CD4-positive, alpha-beta T cell treated with Interleukin-10 for 1 hour (primary cell): ENCODE data around the gene BRD9.
A peak's percentile ranks its signal among the peaks of the same experiment; 100 is the strongest.
"Not testable (repeated sequence)": the region's sequence is repeated elsewhere in the genome, so short reads cannot be mapped to it uniquely, and the experiment has no call there.

Experiments used
- DNase-seq: peaks from one replicate; pipeline ENCODE4 v3.0.0-alpha.2; 2020

The BRD9 gene

DNA sequence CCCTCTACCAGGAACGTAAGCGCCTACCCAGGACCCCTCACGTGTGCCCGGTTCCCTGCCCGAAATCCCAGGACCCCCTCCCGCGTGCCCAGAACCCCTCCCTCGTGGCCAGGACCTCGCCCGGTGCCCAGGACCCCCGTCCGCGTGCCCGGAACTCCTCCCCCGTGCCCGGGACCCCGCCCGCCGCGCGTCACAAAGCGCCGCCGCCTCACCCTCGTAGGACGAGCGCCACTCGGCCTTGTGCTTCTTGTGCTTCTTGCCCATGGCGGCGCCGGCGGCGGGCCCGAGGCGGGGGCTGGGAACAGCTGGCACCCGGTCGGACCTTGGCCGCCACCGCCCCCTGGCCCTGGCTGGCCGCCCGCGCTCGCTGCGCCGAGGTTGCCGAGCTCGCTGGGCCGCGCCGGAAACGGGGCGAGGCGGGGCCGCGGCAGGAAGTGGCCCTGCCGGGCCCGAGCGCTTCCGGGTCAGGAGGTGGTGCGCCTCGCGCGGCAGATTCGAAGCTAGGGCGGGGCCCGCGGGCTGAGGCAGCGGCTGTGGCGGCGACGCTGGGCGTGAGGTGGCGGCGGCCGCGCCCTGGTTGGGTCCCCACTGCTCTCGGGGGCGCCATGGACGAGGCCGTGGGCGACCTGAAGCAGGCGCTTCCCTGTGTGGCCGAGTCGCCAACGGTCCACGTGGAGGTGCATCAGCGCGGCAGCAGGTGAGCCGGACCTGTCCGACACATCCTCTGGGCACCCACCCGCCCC is at the start of gene BRD9, which contains the start of gene TRIP13:
BRD9 (minus strand) TSS at position 408 of the 743 bp plus-strand sequence; CDS start at position 264, 144 bp downstream.
TRIP13 (plus strand) TSS at position 491 of the 743 bp plus-strand sequence; CDS start at position 606, 115 bp downstream.
- peak; percentile 81 for DNase-seq

DNA sequence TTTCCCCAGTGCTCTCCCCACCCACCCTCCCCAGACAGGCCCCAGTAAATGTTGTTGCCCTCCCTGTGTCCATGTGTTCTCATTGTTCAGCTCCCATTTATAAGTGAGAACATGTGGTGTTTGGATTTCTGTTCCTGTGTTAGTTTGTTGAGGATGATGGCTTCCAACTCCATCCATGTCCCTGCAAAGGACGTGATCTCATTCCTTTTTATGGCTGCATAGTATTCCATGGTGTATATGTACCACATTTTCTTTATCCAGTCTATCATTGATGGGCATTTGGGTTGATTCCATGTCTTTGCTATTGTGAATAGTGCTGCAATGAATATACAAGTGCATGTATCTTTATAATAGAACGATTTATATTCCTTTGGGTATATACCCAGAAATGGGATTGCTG is 48.1 kb upstream of the BRD9 start:
- not testable (repeated sequence) for DNase-seq

DNA sequence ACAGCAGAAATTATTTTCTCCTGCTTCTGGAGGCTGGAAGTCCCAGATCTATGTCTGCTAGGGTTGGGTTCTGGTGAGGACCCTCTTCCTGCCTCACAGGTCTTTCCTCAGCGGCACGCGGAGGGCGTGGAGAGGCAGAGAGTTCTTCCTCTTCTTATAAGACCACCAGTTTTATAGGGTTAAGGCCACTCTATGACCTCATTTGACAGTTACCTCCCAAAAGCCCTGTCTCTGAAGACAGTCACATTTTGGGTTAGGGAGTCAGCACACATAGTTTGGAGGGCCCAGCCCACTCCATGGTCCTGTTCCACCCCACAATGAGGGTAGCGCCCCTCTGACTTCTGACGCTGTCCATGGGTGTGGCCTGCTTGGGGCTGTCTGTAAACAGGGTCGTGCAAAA is 46.8 kb upstream of the BRD9 start:
- no peak for DNase-seq

DNA sequence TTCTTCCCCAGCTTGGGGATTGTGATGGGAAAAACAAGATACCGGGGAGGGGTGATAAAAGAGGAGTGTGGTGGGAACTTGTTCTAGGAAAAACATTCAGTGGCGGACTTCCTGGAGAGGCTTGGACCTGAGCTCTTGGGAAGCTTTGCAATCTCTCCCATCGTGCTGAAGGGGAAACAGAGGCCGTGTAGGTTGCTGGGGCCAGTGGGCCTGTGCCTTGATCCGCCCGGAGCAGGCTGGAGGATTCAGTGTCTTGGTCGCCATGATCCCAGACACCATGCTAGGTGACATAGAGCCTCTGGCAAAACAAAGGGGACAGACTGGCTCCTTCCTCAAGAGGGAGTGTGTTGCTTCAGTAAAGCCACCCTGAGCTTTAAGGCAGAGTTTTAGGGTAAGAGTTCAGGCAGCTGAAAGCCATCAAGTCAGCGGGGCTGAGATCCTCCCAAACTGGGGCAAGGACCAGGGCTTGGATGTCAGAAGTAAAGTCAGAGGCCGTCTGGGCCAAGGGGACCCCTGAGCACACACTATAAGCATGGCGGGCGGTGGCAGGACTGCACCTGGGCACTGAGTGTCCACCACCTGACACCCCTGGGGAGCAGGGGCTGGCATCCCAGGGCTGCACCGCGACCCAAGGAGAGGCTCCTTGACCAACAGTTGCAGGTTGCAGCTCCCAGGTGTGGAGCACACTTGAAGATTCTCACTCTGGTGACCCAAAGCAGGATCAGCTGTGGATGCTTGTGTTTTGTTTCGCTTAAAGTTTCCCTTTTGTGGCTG is 44.7 kb upstream of the BRD9 start:
- no peak for DNase-seq

DNA sequence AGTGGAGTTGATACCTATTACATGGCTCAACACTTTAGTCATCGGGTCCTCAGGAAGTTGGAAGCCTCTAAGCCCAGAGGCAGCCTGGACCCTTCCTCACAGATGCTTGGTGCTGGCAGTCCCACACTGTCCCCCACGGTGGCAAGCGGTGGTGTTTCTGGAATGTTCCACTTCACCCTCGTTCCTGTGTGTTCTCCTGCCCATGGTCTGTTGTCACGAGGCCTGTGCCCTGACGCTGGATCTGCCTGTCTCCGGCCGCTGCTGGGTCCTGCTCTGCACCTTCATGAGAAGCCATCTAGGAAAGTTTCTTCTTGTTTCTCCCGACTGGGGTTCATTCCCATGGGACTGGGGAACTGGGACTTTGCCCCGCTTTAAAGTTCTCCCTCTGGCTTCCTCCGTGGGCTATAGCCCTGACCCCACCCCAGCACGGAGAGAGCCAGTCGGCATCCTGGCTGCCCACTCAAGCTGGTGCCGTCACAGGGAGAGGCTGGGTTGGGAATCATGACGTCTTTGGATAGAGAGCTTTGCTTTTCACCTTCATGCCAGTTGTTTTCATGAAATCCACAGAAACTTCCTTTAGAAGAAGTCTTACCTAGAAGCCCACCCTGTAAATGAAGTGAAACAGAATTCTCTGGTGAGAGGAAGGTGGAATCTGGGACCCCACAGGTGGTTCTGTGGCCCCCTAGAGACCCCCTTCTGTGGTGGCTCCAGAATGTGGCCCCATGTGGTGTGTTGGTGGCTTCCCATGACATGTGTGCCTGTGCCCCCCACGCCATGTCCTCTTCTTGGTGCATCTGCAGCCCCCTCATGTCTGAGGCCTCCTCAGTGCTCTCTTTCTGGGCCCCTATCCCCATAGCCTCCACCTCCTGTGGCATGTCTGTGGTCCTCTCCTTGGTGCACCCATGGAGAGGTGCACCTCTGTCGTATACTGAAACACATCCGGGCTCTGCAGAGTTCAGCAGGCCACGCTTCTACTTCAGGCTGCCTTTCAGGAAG is 43.8 kb upstream of the BRD9 start:
- DNase-seq = no peak

DNA sequence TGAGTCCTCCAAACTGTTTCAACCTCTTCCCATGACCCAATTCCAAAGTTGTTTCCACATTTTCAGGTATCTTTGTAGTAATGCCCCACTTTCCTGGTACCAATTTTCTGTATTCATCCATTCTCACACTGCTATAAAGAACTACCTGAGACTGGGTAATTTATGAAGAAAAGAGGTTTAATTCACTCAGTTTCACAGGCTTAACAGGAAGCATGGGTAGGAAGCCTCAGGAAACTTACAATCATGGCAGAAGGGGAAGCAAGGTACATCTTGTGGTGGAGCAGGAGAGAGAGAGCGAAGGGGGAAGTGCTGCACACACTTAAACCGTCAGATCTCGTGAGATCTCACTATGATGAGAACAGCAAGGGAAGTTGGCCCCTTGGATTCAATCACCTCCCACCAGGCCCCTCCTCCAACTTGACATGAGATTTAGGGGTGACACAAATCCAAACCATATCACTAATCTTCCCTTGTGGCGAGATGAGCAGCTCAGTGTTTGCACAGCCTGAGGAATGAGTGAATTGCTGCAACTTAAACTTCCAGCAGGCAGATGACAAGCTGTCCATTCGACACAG is 43.0 kb upstream of the BRD9 start:
- DNase-seq = no peak

DNA sequence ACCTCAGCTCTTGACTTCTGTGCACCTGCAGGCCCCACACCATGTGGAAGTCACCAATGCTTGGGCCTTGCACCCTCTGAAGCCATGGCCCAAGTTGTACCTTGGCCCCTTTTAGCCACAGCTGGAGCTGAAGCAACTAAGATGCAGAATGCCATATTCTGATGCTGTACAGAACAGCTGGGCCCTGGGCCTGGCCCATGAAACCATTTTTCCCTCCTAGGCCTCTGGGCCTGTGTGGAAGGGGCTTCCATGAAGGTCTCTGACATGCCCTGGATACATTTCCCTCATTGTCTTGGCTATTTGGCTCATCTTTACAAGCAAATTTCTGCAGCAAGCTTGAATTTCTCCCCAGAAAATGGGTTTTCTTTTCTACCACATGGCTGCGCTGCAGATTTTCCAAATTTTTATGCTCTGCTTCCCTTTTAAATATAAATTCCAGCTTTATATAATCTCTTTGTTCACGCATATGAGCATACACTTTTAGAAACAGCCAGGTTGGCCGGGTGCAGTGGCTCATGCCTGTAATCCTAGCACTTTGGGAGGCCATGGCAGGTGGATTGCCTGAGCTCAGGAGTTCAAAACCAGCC is 41.9 kb upstream of the BRD9 start:
- DNase-seq = not testable (repeated sequence)

DNA sequence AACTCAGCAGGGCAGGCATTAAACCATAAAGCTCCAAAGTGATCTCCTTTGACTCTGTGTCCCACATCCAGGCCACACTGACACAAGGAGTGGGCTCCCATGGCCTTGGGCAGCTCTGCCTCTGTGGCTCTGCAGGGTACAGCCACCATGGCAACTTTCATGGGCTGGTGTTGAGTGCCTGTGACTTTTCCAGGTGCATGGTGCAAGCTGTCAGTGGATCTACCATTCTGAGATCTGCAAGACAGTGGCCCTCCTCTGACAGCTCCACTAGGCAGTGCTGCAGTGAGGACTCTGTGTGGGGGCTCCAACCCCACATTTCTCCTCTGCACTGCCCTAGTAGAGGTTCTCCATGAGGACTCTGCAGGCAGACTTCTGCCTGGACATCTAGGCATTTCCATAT is 41.4 kb upstream of the BRD9 start:
- DNase-seq = not testable (repeated sequence)

DNA sequence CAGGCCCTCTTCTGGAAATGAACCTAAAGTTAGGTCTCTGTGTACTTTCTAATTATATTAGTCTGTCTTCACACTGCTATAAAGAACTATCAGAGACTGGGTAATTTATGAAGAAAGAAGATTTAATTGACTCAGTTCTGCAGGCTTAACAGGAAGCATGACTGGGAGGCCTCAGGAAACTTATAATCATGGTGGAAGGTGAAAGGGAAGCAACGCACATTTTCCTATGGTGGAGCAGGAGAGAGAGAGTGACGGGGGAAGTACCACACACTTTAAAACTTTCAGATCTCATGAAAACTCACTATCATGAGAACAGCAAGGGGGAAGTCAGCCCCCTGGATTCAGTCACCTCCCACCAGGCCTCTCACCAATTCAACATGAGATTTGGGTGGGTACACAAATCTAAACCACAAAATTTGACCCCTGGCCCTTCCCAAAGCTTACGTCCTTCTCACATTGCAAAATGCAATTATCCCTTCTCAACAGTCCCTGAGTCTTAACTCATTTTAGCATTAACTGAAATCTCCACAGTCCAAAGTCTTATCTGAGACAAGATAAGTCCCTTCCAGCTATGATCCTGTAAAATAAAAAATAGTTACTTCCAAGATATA is 40.8 kb upstream of the BRD9 start:
- no peak for DNase-seq

DNA sequence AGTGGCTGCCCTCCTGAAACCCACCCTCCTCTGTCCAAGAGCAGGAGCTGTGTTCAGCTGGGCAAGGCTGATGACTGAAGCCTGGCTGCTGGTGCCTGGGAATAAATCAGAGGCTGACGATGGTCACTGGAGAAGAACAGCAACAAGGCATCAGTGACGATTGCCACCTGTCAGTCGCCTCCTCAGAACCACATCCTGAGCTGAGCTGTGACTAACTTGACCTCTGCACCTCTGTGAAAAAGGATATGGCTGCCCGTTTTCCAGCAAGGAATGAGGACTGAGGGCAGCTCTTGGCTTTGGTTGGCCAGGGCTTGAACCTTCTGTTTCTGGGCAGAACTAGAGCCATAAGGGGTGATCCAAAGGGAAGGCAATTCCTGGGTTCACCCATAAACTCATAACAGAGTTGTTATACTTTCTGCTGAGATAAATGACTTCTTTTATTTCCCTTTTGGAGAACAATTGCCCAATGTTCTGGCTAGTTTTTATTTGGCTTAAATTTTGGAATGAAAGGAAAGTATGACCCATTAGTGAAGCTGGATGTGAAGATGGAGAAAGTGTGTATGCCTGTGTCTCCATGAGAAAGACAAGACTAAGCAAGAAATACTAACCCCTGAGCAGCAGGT is 40.1 kb upstream of the BRD9 start:
- DNase-seq = no peak

DNA sequence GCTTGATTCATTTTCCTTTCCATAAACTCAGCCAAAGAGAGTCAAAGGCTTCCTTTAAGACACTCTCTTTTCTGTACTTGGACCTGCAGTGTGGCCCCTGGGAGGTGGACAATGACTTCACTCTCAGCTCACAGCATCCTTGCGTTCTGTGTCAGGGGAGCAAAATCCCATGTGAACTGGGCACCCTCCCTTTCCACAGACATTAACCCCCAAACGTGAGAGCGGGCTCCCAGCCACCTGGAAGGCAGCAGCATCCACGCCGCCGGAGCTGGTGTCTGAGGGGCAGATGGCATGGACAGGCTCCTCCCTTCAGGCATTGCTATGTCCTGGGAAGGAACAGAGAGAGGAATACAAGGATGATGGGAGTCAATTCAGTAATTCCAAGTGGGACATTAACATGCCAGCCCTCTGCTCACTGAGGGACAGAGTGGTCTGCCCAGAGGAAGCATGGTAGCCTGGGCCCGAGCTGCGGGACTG is 39.6 kb upstream of the BRD9 start:
- DNase-seq = no peak

DNA sequence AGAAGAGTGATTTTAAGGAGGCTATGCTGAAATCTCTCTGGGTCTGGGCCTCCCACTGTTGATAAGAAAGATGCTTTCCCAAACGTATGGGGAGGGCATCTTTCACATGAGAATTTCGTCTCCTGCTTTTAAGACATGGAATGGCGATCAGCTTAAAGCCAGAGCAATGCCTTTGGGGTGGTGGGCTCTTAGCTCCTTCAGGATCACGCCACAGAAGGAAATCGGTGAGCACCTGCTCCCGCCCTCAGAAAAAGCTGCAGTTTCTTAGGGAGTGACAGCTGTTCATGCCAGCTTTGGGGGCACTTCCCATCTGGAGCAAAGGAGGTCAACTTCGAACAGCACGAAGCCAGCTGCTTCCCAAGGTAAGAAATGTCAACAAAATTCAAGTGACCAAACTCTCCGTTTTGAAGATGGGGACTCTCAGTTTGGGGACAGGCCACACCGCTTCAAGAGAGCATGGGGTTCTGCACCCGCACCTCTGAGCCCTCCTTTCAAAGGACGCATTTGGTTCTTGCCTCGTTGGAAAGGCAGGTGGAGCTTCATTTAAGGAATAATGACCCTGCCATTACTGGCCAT is 39.1 kb upstream of the BRD9 start:
- DNase-seq = no peak

DNA sequence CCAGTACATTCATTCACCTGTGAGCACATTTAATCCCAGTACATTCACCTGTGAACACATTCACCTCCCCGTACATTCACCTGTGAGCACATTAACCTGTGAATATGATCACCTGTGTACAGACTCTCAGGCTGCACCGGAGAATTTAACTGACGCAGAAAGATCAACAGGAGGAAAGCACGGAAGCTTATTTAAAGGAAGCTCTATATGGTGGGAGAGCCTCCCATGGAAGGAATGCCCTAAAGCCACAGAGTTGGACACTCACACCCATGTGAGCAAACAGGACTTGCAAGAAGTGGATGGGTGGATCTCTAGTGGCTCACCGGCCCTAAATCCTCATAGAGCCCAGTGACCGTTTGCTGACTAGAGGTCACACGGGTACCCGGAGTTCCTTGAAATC is 38.3 kb upstream of the BRD9 start:
- DNase-seq = no peak

DNA sequence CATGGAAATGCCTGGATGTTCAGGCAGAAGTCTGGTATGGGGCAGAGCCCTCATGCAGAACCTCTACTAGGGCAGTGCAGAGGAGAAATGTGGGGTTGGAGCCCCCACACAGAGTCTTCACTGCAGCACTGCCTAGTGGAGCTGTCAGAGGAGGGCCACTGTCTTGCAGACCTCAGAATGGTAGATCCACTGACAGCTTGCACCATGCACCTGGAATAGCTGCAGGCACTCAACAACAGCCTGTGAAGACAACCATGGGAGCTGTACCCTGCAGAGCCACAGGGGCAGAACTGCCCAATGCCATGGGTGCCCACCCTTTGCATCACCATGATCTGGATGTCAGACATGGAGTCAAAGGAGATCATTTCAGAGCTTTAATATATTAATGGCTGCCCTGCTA is 37.0 kb upstream of the BRD9 start:
- DNase-seq = no peak

DNA sequence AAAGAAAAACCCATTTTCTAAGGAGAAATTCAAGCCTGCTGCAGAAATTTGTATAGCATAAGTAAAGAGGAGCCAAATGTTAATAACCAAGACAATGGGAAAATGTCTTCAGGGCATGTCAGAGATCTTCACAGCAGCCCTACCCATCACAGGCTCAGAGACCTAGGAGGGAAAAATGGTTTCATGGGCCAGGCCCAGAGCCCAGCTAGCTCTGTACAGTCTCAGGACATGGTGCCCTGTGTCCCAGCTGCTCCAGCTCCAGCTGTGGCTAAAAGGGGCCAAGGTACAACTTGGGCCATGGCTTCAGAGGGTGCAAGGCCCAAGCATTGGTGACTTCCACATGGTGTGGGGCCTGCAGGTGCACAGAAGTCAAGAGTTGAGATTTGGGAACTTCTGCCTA is 36.6 kb upstream of the BRD9 start:
- not testable (repeated sequence) for DNase-seq

DNA sequence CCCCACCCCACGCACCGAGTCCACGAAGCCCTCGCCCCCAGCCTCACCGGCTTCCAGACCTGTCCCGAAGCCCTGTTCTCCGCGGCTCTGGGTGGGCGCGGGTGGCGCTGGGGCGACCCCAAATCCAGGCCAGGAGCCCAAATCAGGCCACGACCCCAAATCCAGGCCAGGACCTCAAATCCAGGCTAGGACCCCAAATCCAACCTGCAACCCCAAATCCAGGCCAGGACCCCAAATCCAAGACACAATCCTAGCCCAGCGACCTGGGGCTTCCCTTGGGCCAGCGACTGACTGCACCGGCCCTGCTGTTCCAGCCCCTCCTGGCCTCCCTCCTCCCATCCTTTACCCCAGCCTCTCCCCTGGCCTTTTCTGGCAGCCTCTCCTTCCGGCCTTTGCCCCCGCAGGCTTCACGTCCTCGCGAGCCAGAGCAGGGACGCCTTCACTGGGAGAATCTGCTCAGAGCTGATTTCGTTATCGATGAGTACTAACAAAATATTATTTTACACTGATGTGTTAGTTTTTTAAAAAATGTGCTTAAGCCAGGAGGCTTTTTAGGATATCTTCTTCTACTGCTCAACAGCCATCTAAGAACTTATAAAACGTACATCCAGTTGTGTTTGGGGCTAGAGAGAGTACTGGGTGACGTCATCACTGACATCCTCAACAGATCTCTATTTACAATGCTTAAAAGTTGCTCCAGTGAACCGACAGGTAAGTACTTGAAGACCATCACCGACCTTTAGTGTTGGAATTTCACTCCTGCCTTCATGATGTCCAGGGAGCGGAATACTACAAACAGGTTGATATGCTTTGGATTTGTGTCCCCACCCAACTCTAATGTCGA is 34.8 kb upstream of the BRD9 start:
- no peak for DNase-seq

DNA sequence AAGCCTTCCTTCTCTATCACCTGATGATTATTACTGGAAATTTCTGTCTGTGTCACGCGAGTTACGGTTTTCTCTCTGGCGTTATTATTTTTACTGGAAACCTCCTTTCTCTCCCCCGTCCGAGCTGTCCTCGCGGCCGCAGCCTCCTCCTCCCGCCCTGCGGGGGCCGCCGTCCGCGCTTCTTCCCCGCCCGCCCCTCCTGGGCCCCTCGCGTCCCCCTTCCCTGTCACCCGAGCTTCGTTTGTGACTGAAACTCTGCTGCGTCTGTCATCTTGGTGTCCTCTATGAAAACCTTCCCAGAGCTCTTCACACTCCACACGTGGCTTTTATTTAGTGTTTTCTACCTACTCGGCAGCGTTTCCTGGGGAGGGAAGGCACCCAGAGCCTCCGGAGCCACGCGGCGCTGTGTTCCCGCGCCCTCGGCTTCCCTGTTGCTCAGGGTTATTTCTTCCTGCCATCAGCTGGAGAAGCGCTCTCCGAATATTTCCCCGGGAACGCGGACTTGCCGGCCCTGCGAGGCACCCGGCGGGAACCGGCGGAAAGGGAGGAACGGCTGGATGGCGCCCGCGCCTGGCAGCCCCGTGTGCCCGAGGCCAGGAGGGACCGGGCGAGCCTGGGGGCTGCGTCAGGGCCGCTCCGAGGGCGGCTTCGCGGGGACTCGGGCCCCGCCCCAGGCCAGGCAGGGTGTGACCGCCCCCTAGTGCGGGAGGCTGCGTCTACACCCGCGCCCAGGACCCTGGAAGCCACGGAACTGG is 34.0 kb upstream of the BRD9 start:
- DNase-seq = peak; percentile 5

DNA sequence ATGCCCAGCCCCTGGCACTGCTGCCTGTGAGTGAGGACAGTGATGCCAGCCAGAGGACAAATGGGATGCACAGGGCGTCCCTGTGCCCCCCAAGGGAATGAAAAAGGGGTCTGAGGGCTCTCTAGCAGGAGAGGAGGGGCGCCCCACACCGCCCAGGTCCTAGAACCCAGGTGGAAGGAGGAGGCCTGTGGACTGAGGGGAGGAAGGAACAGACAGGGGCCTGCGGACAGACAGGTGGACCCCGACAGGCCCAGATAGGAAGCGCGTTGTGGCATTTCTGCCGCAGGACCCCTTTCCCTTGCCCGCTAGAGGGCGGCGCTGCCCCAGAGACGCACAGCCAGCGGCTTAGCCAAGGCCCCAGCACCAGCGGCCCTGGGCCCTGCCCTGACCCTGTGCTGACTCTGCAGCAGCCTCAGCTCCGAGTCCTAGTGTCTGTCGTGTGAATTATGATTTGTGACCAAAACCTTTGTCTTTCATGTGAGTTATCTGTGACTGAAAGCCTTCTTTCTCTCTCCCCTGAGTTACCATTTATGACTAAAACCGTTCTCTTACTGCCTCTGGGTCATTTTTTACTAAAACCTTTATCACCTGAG is 30.8 kb upstream of the BRD9 start:
- DNase-seq = peak; percentile 60
